Stimulated activated CD8-positive, alpha-beta memory T cell treated with anti-CD3 and anti-CD28 coated beads, Interleukin-2, amount 100 ng/mL, for 48 hours (primary cell): Measurements from ENCODE around the gene ATG4B.
"Not testable (repeated sequence)": the region's sequence is repeated elsewhere in the genome, so short reads cannot be mapped to it uniquely, and the experiment has no call there.

Experiments used
- DNase-seq, 2 donors: peaks; one replicate each; pipeline ENCODE4 v3.0.0-alpha.2; 2020; ENCODE audit warnings: low read depth in 2 of 2

Gene ATG4B

GRCh38 chr2:241637018-241637794 lies at the start of gene ATG4B, which contains the start of gene THAP4:
Gene ATG4B (plus strand): TSS chr2:241637693. CDS start chr2:241637715, 22 bp downstream.
Gene THAP4 (minus strand): TSS chr2:241637158. CDS start chr2:241637017, 141 bp downstream.
- DNase-seq = peak; percentile 70 to 72

- not testable (repeated sequence) for DNase-seq
Measured at GRCh38 chr2:241589863-241590262, 47.6 kb upstream of the ATG4B start.

- DNase-seq = not testable (repeated sequence)
Measured at GRCh38 chr2:241590496-241591455, 46.7 kb upstream of the ATG4B start.

- DNase-seq = no peak
Measured at GRCh38 chr2:241592126-241592845, 45.2 kb upstream of the ATG4B start.

GRCh38 chr2:241593271-241593670 lies 44.2 kb upstream of the ATG4B start:
- DNase-seq = no peak

- no peak for DNase-seq
Measured at GRCh38 chr2:241595600-241596140, 41.8 kb upstream of the ATG4B start.

- no peak for DNase-seq
Measured at GRCh38 chr2:241597561-241597960, 39.9 kb upstream of the ATG4B start.

- DNase-seq = no peak
Measured at GRCh38 chr2:241598061-241598460, 39.4 kb upstream of the ATG4B start.

- DNase-seq = no peak
Measured at GRCh38 chr2:241598487-241598886, 39.0 kb upstream of the ATG4B start.

- no peak for DNase-seq
Measured at GRCh38 chr2:241599615-241600014, 37.9 kb upstream of the ATG4B start.

GRCh38 chr2:241601841-241602240 lies 35.7 kb upstream of the ATG4B start:
- DNase-seq = no peak

- no peak for DNase-seq
Measured at GRCh38 chr2:241602720-241603119, 34.8 kb upstream of the ATG4B start.

GRCh38 chr2:241603686-241604085 lies 33.8 kb upstream of the ATG4B start:
- DNase-seq = no peak

GRCh38 chr2:241606186-241606585 lies 31.3 kb upstream of the ATG4B start:
- no peak for DNase-seq

GRCh38 chr2:241607162-241607885 lies 30.2 kb upstream of the ATG4B start:
- DNase-seq = no peak

- no peak for DNase-seq
Measured at GRCh38 chr2:241608881-241609280, 28.6 kb upstream of the ATG4B start.

GRCh38 chr2:241609859-241610793 lies 27.4 kb upstream of the ATG4B start:
- peak; percentile 90 to 93 for DNase-seq

GRCh38 chr2:241611062-241611461 lies 26.4 kb upstream of the ATG4B start:
- no peak for DNase-seq

GRCh38 chr2:241612156-241613016 lies 25.1 kb upstream of the ATG4B start:
- DNase-seq = no peak
